ENCODE data around the gene ODF2. TPM values are rescaled to one million over a fixed set of nuclear protein-coding genes. Genes with fewer than 3 reads are reported as not detected.
"Not testable (repeated sequence)": the region's sequence is repeated elsewhere in the genome, so short reads cannot be mapped to it uniquely, and the experiment has no call there.

ODF2 gene
- total and polyA plus RNA-seq, 11 donors: 8.0 to 25.5 (median 13.7) TPM

GRCh38 chr9:128503870-128504269, 48.1 kb downstream of the ODF2 start:
- intact Hi-C loops (cut with DNase I): loop anchor here in 4 of 10 donors (2.0 to 10.0 kb wide), 4 partner anchors 47 to 139 kb away; partner anchors contain the start of genes SPTAN1 (in 3 of the 4) and ODF2 (in 1 of the 4)
- 16 to 28% (median 22%) methylated on average over 11 of the region's 11 CpGs for WGBS, 4 donors
- no peaks in the 10 kb centered on the region for H3K27me3 ChIP-seq
- TF ChIP-seq CTCF (IDR thresholded peaks at IDR 0.05) (no peak), POLR2A (IDR thresholded peaks at IDR 0.05) (no peak)
- H3K27ac ChIP-seq: peak overlapping the region in 10 of 12 donors; percentile 38 to 90 (median 82)
- peak overlapping the region; percentile 45 to 99 (median 78) for H3K4me3 ChIP-seq
- peak in 1 of 4 donors; percentile 44 for ATAC-seq
- no peaks in the 10 kb centered on the region for H3K9me3 ChIP-seq
- H3K36me3 ChIP-seq: peaks cover 0 to 38% (median 29%) of the 10 kb centered on the region in 9 donors
- DNase-seq: peak in 1 of 5 donors; percentile 36
- peaks cover 0 to 24% (median 19%) of the 10 kb centered on the region in 12 donors for H3K4me1 ChIP-seq

GRCh38 chr9:128504485-128505413, 48.9 kb downstream of the ODF2 start, which contains the start of gene GLE1:
TSS of gene GLE1 (plus strand) at chr9:128504719. CDS start at chr9:128504806, 87 bp downstream.
- Histone ChIP-seq H3K4me1 (peaks cover 0 to 24% (median 19%) of the 10 kb centered on the region in 12 donors), H3K36me3 (peaks cover 0 to 38% (median 29%) of the 10 kb centered on the region in 9 donors), H3K27ac (peak within 1 kb of the TSS; percentile 20 to 90 (median 80)), H3K9me3 (no peaks in the 10 kb centered on the region), H3K4me3 (peak within 1 kb of the TSS; percentile 45 to 99 (median 78)), H3K27me3 (no peaks in the 10 kb centered on the region)
- 0 to 1% (median 0%) methylated on average over 29 to 64 of the region's 64 CpGs for WGBS, 4 donors
- intact Hi-C loops (cut with DNase I): loop anchor here in 4 of 10 donors (2.0 to 10.0 kb wide), 4 partner anchors 47 to 140 kb away; partner anchors contain the start of genes SPTAN1 (in 3 of the 4) and ODF2 (in 2 of the 4)
- ATAC-seq: peak; percentile 99 to 100 (median 100)
- DNase-seq: peak; percentile 95 to 99 (median 96)
- peak in 1 of 2 donors; percentile 80 for TF ChIP-seq POLR2A (IDR thresholded peaks at IDR 0.05)
- TF ChIP-seq CTCF (IDR thresholded peaks at IDR 0.05): no peak

GRCh38 chr9:128505414-128505765, 49.6 kb downstream of the ODF2 start:
- DNase-seq: no peak
- Histone ChIP-seq H3K4me3 (peak overlapping the region; percentile 45 to 99 (median 78)), H3K36me3 (peaks cover 0 to 38% (median 29%) of the 10 kb centered on the region in 9 donors), H3K27ac (peak overlapping the region in 6 of 12 donors; percentile 70 to 90 (median 86)), H3K27me3 (no peaks in the 10 kb centered on the region), H3K9me3 (no peaks in the 10 kb centered on the region), H3K4me1 (peaks cover 0 to 24% (median 19%) of the 10 kb centered on the region in 12 donors)
- ATAC-seq: no peak
- TF ChIP-seq POLR2A (IDR thresholded peaks at IDR 0.05) (no peak), CTCF (IDR thresholded peaks at IDR 0.05) (no peak)
- intact Hi-C loops (cut with DNase I): loop anchor here in 3 of 10 donors (2.0 to 10.0 kb wide), 3 partner anchors 47 to 141 kb away; partner anchors contain the start of genes ODF2 (in 1 of the 3) and SPTAN1 (in 1 of the 3)
- 23 to 28% (median 26%) methylated on average over 6 of the region's 6 CpGs for WGBS, 4 donors

- DNase-seq, ATAC-seq, H3K27ac ChIP-seq, H3K9me3 ChIP-seq, H3K27me3 ChIP-seq: not testable (repeated sequence)
- H3K4me3 ChIP-seq: peak overlapping the region in 3 of 12 donors; percentile 79 to 99 (median 96)
- WGBS, 4 donors: 88 to 92% (median 90%) methylated on average over 12 of the region's 12 CpGs
- H3K36me3 ChIP-seq: peaks cover 0 to 38% (median 29%) of the 10 kb centered on the region in 9 donors
- intact Hi-C loops (cut with DNase I): loop anchor here in 3 of 10 donors (2.0 to 10.0 kb wide), 3 partner anchors 47 to 141 kb away; partner anchors contain the start of genes ODF2 (in 1 of the 3) and SPTAN1 (in 1 of the 3)
- peaks cover 0 to 24% (median 19%) of the 10 kb centered on the region in 12 donors for H3K4me1 ChIP-seq
Observed at GRCh38 chr9:128505906-128506305, 50.1 kb downstream of the ODF2 start.

All from heart left ventricle (tissue), 16 donors.